ENCODE data around the gene WDR38.

DNA sequence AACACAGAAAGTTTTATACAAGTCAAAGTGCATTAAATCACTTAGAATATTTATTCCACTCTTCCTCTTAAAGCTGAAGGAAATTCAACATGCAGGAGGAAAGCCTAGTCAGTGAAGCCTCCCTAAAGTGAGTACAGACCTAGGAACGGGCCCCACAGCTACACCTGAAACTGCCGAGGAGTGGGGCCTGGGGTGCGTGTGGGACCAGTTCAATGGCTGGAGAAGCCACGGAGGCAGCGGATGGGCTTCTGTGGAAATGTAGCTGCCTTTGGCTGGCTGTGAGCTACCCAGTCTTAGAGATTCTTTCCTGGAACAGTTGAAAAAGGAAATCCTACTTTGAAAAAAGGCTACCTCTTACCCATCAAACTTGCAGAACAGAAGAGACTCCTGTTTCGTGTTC lies 25.3 kb downstream of the WDR38 start:
- TF ChIP-seq, protein P1, sequence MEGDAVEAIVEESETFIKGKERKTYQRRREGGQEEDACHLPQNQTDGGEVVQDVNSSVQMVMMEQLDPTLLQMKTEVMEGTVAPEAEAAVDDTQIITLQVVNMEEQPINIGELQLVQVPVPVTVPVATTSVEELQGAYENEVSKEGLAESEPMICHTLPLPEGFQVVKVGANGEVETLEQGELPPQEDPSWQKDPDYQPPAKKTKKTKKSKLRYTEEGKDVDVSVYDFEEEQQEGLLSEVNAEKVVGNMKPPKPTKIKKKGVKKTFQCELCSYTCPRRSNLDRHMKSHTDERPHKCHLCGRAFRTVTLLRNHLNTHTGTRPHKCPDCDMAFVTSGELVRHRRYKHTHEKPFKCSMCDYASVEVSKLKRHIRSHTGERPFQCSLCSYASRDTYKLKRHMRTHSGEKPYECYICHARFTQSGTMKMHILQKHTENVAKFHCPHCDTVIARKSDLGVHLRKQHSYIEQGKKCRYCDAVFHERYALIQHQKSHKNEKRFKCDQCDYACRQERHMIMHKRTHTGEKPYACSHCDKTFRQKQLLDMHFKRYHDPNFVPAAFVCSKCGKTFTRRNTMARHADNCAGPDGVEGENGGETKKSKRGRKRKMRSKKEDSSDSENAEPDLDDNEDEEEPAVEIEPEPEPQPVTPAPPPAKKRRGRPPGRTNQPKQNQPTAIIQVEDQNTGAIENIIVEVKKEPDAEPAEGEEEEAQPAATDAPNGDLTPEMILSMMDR (optimal IDR thresholded peaks at IDR 0.05 in 1 of 3, IDR thresholded peaks at IDR 0.05 in 1 of 3, conservative IDR thresholded peaks at IDR 0.05 in 1 of 3; ENCODE audit: extremely low read depth in 1 of 3, insufficient read depth in 2 of 3, low read length in 3 of 3): no peak
- TF ChIP-seq EZH2 (IDR thresholded peaks at IDR 0.05; ENCODE audit: low read length): no peak

Data from keratinocyte (primary cell).